Measurements from ENCODE around the gene TM7SF2. TPM values are rescaled to one million over a fixed set of nuclear protein-coding genes. Genes with fewer than 3 reads are reported as not detected.
"Not testable (repeated sequence)": the region's sequence is repeated elsewhere in the genome, so short reads cannot be mapped to it uniquely, and the experiment has no call there.

Gene TM7SF2
- total RNA-seq, 2 donors from 2014 or later = 22.8 to 26.8 TPM

DNA sequence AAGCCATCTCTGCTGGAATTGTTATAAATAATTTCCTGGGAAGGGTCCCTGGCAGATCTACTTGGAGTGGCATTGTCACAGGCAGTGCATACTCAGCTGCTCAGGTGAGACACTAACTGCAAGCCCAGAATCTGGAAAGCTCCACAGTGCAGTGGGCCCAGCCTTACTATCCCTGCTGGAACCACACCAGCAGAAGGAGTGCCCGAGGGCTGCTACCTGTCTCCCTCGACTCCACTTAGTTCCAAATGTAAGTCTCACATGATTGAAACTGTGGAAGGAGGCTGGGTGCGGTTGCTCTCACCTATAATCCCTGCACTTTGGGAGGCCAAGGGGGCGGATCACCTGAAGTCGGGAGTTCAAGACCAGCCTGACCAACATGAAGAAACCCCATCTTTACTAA, 37.0 kb downstream of the TM7SF2 start:
- no peaks in the 10 kb centered on the region for H3K36me3 Mint-ChIP-seq (ENCODE audit: insufficient read depth in 2 of 2)
- DNase-seq (no peak), ATAC-seq (replicated peaks in 1 of 2) (no peak)
- no peak overlapping the region for H3K4me3 Mint-ChIP-seq
- peaks cover 14% of the 10 kb centered on the region for H3K4me1 Mint-ChIP-seq (ENCODE audit: low read depth)
- no peaks in the 10 kb centered on the region for H3K9me3 Mint-ChIP-seq
- H3K27ac Mint-ChIP-seq = no peak overlapping the region
- H3K27me3 Mint-ChIP-seq (ENCODE audit: low read depth) = no peaks in the 10 kb centered on the region

DNA sequence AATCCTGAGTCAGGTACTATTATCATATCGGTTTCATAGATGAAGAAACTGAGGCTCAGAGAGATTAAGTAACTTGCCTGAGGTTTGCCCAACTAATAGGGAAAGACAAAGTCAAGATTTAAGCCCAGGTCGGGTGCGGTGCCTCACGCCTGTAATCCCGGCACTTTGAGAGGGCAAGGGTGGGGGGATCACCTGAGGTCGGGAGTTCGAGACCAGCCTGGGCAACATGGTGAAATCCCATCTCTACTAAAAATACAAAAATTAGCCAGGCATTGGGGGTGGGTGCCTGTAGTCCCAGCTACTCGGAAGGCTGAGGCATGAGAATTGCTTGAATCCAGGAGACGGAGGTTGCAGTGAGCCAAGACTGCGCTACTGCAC, 38.4 kb downstream of the TM7SF2 start:
- not testable (repeated sequence) for DNase-seq; H3K9me3 Mint-ChIP-seq; H3K27ac Mint-ChIP-seq; H3K36me3 Mint-ChIP-seq (ENCODE audit: insufficient read depth in 2 of 2); H3K27me3 Mint-ChIP-seq (ENCODE audit: low read depth); H3K4me3 Mint-ChIP-seq; ATAC-seq (replicated peaks in 1 of 2)
- peaks cover 14% of the 10 kb centered on the region for H3K4me1 Mint-ChIP-seq (ENCODE audit: low read depth)

DNA sequence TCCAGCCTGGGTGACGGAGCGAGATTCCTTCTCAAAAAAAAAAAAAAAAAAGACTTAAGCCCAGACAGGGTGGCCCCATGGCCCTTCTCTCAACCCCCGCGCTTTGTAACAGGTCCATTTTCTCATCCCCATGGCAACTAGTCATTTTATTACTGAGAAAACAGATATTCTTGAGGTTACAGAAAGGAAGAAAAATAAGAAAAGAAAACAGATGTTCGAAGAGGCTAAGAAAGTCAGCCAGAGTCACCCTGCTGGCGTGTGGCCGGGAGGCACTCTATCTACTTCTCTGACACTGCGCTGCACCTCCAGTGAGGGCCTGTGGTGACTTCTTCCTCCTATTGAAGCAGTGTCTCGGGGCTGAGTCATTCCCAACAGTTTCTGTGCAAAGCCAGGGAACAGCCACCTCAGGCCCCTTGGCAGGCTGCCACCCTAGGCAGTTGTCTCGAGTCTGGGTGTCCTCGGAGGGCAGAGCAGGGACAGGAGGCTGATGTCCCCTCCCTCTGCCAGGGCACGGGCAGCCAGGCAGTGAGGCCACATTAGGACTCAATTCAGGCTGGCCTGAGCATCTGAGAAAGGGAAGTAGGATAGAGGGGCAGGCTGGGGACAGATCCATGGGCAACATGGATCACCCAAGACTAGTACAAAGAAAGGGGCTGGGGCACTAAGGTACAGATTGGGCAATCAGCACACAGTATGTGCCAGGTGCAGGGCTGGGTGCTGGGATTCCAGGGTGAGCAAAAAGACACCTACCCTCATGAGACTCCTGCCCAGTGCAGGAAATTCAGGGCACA, 39.0 kb downstream of the TM7SF2 start:
- H3K4me3 Mint-ChIP-seq = peak overlapping the region; percentile 15 to 31
- H3K9me3 Mint-ChIP-seq = no peaks in the 10 kb centered on the region
- H3K27me3 Mint-ChIP-seq (ENCODE audit: low read depth) = no peaks in the 10 kb centered on the region
- no peak overlapping the region for H3K27ac Mint-ChIP-seq
- peak; percentile 56 to 57 for DNase-seq
- no peaks in the 10 kb centered on the region for H3K36me3 Mint-ChIP-seq (ENCODE audit: insufficient read depth in 2 of 2)
- H3K4me1 Mint-ChIP-seq (ENCODE audit: low read depth) = peaks cover 14% of the 10 kb centered on the region
- ATAC-seq (replicated peaks in 1 of 2) = peak; percentile 93 to 96

DNA sequence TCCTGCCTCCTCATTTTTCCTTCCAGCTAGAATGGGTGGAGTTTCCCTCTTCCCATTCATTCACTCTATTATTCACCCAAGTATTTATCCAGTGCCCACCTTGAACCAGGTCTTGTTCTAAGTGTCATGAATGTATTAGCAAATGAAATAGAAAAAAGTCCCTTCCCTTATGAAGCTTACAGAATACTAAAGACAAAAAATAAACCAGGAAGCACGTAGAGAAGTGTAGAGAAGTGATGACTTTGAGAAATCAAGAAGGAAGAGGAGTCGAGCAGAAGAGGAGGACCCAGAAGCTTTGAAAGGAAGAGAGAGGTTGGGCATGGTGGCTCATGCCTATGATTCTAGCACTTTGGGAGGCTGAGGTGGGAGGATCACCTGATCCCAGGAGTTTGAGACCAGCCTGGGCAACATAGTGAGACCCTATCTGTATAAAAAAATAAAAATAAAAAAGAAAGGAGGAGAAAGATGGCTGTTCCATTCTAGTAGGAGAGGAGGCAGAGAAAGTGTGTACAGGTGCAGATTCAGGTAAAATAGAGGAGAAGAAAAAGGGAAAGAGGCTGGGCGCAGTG, 39.7 kb downstream of the TM7SF2 start:
- ATAC-seq (replicated peaks in 1 of 2) (no peak), DNase-seq (no peak)
- Mint-ChIP-seq H3K27me3 (ENCODE audit: low read depth) (no peaks in the 10 kb centered on the region), H3K9me3 (no peaks in the 10 kb centered on the region), H3K36me3 (ENCODE audit: insufficient read depth in 2 of 2) (no peaks in the 10 kb centered on the region), H3K27ac (no peak overlapping the region), H3K4me3 (no peak overlapping the region), H3K4me1 (ENCODE audit: low read depth) (peaks cover 14% of the 10 kb centered on the region)

DNA sequence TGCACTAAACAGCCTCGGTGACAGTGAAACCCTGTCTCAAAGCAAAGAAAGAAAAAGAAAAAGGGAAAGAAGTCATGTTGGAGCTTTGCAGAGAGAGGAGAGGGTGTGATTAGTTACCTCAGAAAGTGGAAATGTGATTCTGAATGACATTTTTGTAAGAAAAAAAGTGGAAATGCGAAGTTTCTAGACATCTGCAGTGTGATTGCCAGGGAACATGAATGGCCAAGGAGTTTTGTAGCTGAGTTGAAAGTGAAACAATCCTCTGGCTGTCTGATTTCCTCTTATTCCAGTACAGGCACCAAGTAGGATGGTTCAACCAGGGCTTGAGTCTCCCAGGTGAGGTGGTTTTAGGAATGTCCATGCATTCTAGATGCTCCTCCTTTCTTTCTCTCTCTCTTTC, 40.5 kb downstream of the TM7SF2 start:
- ATAC-seq (replicated peaks in 1 of 2) (no peak), DNase-seq (no peak)
- Mint-ChIP-seq H3K4me1 (ENCODE audit: low read depth) (peaks cover 14% of the 10 kb centered on the region), H3K9me3 (no peaks in the 10 kb centered on the region), H3K27me3 (ENCODE audit: low read depth) (no peaks in the 10 kb centered on the region), H3K27ac (no peak overlapping the region), H3K36me3 (ENCODE audit: insufficient read depth in 2 of 2) (no peaks in the 10 kb centered on the region), H3K4me3 (peak overlapping the region in 1 of 2 donors; percentile 11)

DNA sequence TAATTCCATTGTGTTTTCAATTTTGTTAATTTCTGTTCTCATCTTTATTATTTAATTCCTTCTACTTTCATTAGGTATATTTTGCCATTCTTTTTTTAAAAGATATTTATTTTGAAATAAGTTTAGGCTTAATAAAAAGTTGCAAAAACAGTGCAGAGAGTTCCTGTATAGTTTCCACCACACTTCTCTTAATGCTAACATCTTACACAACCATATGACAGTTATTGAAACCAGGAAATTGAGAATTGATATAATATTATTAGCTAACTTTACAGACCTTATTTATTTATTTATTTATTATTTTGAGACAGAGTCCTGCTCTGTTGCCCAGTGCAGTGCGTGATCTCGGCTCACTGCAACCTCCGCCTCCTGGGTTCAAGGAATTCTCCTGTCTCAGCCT, 44.6 kb downstream of the TM7SF2 start:
- peaks cover 4% of the 10 kb centered on the region for H3K4me1 Mint-ChIP-seq (ENCODE audit: low read depth)
- no peak overlapping the region for H3K4me3 Mint-ChIP-seq
- H3K9me3 Mint-ChIP-seq = no peaks in the 10 kb centered on the region
- ATAC-seq (replicated peaks in 1 of 2) = no peak
- no peaks in the 10 kb centered on the region for H3K36me3 Mint-ChIP-seq (ENCODE audit: insufficient read depth in 2 of 2)
- H3K27ac Mint-ChIP-seq = no peak overlapping the region
- peaks cover 8% of the 10 kb centered on the region for H3K27me3 Mint-ChIP-seq (ENCODE audit: low read depth)
- no peak for DNase-seq

DNA sequence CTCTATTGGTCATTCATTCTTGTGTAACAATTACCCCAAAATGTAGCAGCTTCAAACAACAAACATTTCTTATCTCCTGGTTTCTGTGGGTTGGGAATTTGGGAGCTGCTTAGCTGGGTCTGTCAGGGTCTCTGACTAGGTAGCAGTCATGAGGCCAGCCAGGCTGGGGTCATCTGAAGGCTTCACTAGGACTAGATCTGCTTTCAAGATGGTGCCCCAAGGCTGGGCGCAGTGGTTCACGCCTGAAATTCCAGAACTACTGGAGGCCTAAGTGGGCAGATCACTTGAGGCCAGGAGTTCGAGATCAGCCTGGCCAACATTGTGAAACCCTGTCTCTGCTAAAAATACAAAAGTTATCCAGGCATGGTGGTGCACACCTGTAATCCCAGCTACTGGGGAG, 45.3 kb downstream of the TM7SF2 start:
- Mint-ChIP-seq H3K36me3 (ENCODE audit: insufficient read depth in 2 of 2) (no peaks in the 10 kb centered on the region), H3K4me3 (no peak overlapping the region), H3K27me3 (ENCODE audit: low read depth) (peaks cover 8% of the 10 kb centered on the region), H3K9me3 (no peaks in the 10 kb centered on the region), H3K27ac (no peak overlapping the region), H3K4me1 (ENCODE audit: low read depth) (peaks cover 4% of the 10 kb centered on the region)
- no peak for DNase-seq
- ATAC-seq (replicated peaks in 1 of 2) = no peak

DNA sequence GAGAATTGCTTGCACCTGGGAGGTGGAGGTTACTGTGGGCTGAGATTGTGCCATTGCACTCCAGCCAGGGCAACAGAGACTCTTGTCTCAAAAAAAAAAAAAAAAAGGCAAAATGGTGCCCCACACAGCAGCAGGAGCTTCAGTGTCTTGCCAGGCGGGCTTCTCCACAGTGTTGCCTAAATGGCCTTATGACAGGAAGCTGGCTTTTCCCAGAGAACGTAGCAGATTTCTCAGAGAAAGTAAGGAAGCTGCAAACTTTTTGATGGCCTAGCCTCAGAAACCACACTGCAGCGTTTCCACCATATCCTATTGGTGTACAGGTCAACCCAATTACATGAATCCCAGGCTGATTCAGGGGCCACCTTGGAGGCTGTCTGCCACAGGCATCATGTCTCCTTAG, 45.7 kb downstream of the TM7SF2 start:
- H3K27ac Mint-ChIP-seq = no peak overlapping the region
- H3K9me3 Mint-ChIP-seq = no peaks in the 10 kb centered on the region
- H3K4me1 Mint-ChIP-seq (ENCODE audit: low read depth) = peaks cover 3% of the 10 kb centered on the region
- no peaks in the 10 kb centered on the region for H3K36me3 Mint-ChIP-seq (ENCODE audit: insufficient read depth in 2 of 2)
- peaks cover 8% of the 10 kb centered on the region for H3K27me3 Mint-ChIP-seq (ENCODE audit: low read depth)
- DNase-seq (no peak), ATAC-seq (replicated peaks in 1 of 2) (no peak)
- no peak overlapping the region for H3K4me3 Mint-ChIP-seq

DNA sequence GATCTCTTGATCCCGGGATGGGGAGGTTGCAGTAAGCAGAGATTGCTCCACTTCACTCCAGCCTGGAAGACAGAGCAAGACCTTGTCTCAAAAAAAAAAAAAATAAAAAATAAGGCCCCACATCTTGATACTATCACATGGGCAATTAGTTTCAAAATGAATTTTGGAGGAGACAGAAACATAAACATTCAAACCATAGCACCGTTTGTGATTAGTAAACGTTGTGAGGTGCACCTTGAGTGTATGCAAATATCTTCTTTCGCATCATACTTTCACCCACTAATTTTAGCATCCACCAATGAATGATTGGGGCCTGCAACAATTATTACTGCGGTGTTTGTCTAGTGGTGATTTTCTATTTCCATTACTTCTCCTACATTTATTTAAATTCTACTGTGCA, 47.3 kb downstream of the TM7SF2 start:
- ATAC-seq (replicated peaks in 1 of 2) = no peak
- H3K4me3 Mint-ChIP-seq = no peak overlapping the region
- no peak overlapping the region for H3K27ac Mint-ChIP-seq
- no peak for DNase-seq
- H3K9me3 Mint-ChIP-seq = no peaks in the 10 kb centered on the region
- H3K36me3 Mint-ChIP-seq (ENCODE audit: insufficient read depth in 2 of 2) = no peaks in the 10 kb centered on the region
- H3K27me3 Mint-ChIP-seq (ENCODE audit: low read depth) = peaks cover 8% of the 10 kb centered on the region
- no peaks in the 10 kb centered on the region for H3K4me1 Mint-ChIP-seq (ENCODE audit: low read depth)

DNA sequence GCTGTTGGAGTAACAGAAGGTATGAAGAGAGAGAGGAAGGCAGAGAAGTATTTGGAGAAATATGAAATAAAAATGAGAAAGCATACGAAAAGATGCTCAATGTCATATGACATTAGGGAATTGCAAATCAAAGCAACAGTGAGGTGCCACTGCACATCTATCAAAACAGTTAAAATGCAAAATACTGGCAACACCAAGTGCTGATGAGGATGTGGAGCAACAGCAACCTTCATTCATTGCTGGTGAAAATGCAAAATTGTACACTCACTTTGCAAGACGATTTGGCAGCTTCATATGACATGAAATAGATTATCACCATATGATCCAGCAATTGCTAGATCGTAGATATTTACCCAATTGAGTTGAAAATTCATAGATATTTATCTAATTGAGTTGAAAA, 49.0 kb downstream of the TM7SF2 start:
- H3K27me3 Mint-ChIP-seq (ENCODE audit: low read depth) = peaks cover 8% of the 10 kb centered on the region
- no peak overlapping the region for H3K4me3 Mint-ChIP-seq
- no peaks in the 10 kb centered on the region for H3K9me3 Mint-ChIP-seq
- DNase-seq (no peak), ATAC-seq (replicated peaks in 1 of 2) (no peak)
- H3K27ac Mint-ChIP-seq = no peak overlapping the region
- no peaks in the 10 kb centered on the region for H3K36me3 Mint-ChIP-seq (ENCODE audit: insufficient read depth in 2 of 2)
- no peaks in the 10 kb centered on the region for H3K4me1 Mint-ChIP-seq (ENCODE audit: low read depth)

DNA sequence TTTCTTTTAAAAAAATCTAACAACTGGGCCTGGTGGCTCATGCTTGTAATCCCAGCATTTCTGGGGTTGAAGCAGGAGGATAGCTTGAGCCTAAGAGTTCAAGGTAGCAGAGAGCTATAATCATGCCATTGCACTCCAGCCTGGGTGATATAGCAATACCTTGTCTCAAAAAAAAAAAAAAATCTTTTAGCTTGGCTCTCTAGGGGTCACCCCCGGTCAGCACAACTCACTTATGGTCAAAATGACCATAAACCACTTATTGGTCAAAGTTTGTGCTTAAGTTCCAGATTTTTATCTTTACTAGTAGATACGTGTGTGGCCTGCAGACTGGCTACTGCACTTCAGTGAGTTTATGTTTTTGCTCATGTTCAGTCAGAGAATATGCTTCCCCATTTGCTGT, 52.0 kb downstream of the TM7SF2 start:
- no peak for ATAC-seq (replicated peaks in 1 of 2)
- DNase-seq = no peak
- H3K36me3 Mint-ChIP-seq (ENCODE audit: insufficient read depth in 2 of 2) = no peaks in the 10 kb centered on the region
- peaks cover 8% of the 10 kb centered on the region for H3K27me3 Mint-ChIP-seq (ENCODE audit: low read depth)
- no peak overlapping the region for H3K4me3 Mint-ChIP-seq
- H3K4me1 Mint-ChIP-seq (ENCODE audit: low read depth) = peaks cover 5% of the 10 kb centered on the region
- no peak overlapping the region for H3K27ac Mint-ChIP-seq
- H3K9me3 Mint-ChIP-seq = no peaks in the 10 kb centered on the region

Measured in activated T-cell treated with anti-CD3 and anti-CD28 coated beads, Interleukin-2, amount 50 U/mL, for 72 hours (primary cell).